IMR-90 (cell line): ENCODE data around the gene AQP12B.

Experiments used
- POLR2A ChIP-seq: IDR thresholded peaks from 2 replicates; pipeline ENCODE4 v1.6.1; 2012; ENCODE audit warnings: mild to moderate bottlenecking, low read depth, low read length
- TF ChIP-seq, protein P1 (sequence below): conservative IDR thresholded peaks from 2 replicates; pipeline ENCODE4 v1.5.1; 2012; ENCODE audit warnings: mild to moderate bottlenecking, low read depth, low read length, improper control_type of control experiment

GRCh38 chr2:240716130-240716798 lies 33.6 kb upstream of the AQP12B start:
- TF ChIP-seq POLR2A: no peak
- TF ChIP-seq, protein P1, sequence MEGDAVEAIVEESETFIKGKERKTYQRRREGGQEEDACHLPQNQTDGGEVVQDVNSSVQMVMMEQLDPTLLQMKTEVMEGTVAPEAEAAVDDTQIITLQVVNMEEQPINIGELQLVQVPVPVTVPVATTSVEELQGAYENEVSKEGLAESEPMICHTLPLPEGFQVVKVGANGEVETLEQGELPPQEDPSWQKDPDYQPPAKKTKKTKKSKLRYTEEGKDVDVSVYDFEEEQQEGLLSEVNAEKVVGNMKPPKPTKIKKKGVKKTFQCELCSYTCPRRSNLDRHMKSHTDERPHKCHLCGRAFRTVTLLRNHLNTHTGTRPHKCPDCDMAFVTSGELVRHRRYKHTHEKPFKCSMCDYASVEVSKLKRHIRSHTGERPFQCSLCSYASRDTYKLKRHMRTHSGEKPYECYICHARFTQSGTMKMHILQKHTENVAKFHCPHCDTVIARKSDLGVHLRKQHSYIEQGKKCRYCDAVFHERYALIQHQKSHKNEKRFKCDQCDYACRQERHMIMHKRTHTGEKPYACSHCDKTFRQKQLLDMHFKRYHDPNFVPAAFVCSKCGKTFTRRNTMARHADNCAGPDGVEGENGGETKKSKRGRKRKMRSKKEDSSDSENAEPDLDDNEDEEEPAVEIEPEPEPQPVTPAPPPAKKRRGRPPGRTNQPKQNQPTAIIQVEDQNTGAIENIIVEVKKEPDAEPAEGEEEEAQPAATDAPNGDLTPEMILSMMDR: no peak
